ENCODE results near the gene NPTX1.

Gene NPTX1

GRCh38 chr17:80441598-80442322 is 34.6 kb downstream of the NPTX1 start:
- Histone ChIP-seq H4K20me1 (ENCODE audit: low read depth, low read length) (no peaks in the 10 kb centered on the region), H2AFZ (ENCODE audit: low read depth, low read length, severe bottlenecking) (no peak overlapping the region), H3K4me3 (ENCODE audit: insufficient read depth, low read length, poor library complexity, severe bottlenecking) (no peak overlapping the region), H3K4me2 (ENCODE audit: low read depth, low read length, poor library complexity, severe bottlenecking) (no peak overlapping the region), H3K9me3 (ENCODE audit: insufficient read depth, low read length) (no peaks in the 10 kb centered on the region), H3K9ac (ENCODE audit: low read length) (no peak overlapping the region), H3K27me3 (ENCODE audit: low read length) (no peaks in the 10 kb centered on the region), H3K79me2 (ENCODE audit: insufficient read depth, low read length) (no peaks in the 10 kb centered on the region), H3K9me2 (replicated peaks; ENCODE audit: insufficient read depth, low read length) (no peaks in the 10 kb centered on the region), H3K36me3 (ENCODE audit: low read length) (no peaks in the 10 kb centered on the region), H3F3A (ENCODE audit: insufficient read depth) (no peaks in the 10 kb centered on the region), H3K27ac (ENCODE audit: low read depth, low read length) (no peak overlapping the region)
- TF ChIP-seq EZH2phosphoT487 (conservative IDR thresholded peaks at IDR 0.05; ENCODE audit: low read length): no peak
- no peak for TF ChIP-seq CTCF (IDR thresholded peaks at IDR 0.05; ENCODE audit: insufficient read depth, low read length, poor library complexity, severe bottlenecking)

GRCh38 chr17:80441133-80441578 is 35.3 kb downstream of the NPTX1 start:
- no peaks in the 10 kb centered on the region for H4K20me1 ChIP-seq (ENCODE audit: low read depth, low read length)
- H3K36me3 ChIP-seq (ENCODE audit: low read length): no peaks in the 10 kb centered on the region
- no peaks in the 10 kb centered on the region for H3K9me3 ChIP-seq (ENCODE audit: insufficient read depth, low read length)
- no peak overlapping the region for H2AFZ ChIP-seq (ENCODE audit: low read depth, low read length, severe bottlenecking)
- no peak overlapping the region for H3K4me3 ChIP-seq (ENCODE audit: insufficient read depth, low read length, poor library complexity, severe bottlenecking)
- H3K9me2 ChIP-seq (replicated peaks; ENCODE audit: insufficient read depth, low read length): no peaks in the 10 kb centered on the region
- H3F3A ChIP-seq (ENCODE audit: insufficient read depth): no peaks in the 10 kb centered on the region
- H3K27ac ChIP-seq (ENCODE audit: low read depth, low read length): no peak overlapping the region
- H3K27me3 ChIP-seq (ENCODE audit: low read length): no peaks in the 10 kb centered on the region
- no peak overlapping the region for H3K9ac ChIP-seq (ENCODE audit: low read length)
- no peaks in the 10 kb centered on the region for H3K79me2 ChIP-seq (ENCODE audit: insufficient read depth, low read length)
- no peak overlapping the region for H3K4me2 ChIP-seq (ENCODE audit: low read depth, low read length, poor library complexity, severe bottlenecking)
- TF ChIP-seq CTCF (IDR thresholded peaks at IDR 0.05; ENCODE audit: insufficient read depth, low read length, poor library complexity, severe bottlenecking) (no peak), EZH2phosphoT487 (conservative IDR thresholded peaks at IDR 0.05; ENCODE audit: low read length) (no peak)

GRCh38 chr17:80439499-80439898 is 36.9 kb downstream of the NPTX1 start:
- Histone ChIP-seq H3K27ac (ENCODE audit: low read depth, low read length) (no peak overlapping the region), H3K4me3 (ENCODE audit: insufficient read depth, low read length, poor library complexity, severe bottlenecking) (no peak overlapping the region), H3K4me2 (ENCODE audit: low read depth, low read length, poor library complexity, severe bottlenecking) (no peak overlapping the region), H2AFZ (ENCODE audit: low read depth, low read length, severe bottlenecking) (no peak overlapping the region), H3K36me3 (ENCODE audit: low read length) (no peaks in the 10 kb centered on the region), H3F3A (ENCODE audit: insufficient read depth) (no peaks in the 10 kb centered on the region), H3K27me3 (ENCODE audit: low read length) (no peaks in the 10 kb centered on the region), H4K20me1 (ENCODE audit: low read depth, low read length) (no peaks in the 10 kb centered on the region), H3K79me2 (ENCODE audit: insufficient read depth, low read length) (no peaks in the 10 kb centered on the region), H3K9ac (ENCODE audit: low read length) (no peak overlapping the region), H3K9me2 (replicated peaks; ENCODE audit: insufficient read depth, low read length) (no peaks in the 10 kb centered on the region), H3K9me3 (ENCODE audit: insufficient read depth, low read length) (no peaks in the 10 kb centered on the region)
- TF ChIP-seq EZH2phosphoT487 (conservative IDR thresholded peaks at IDR 0.05; ENCODE audit: low read length) (no peak), CTCF (IDR thresholded peaks at IDR 0.05; ENCODE audit: insufficient read depth, low read length, poor library complexity, severe bottlenecking) (no peak)
